ENCODE results near the gene COL18A1.

DNA sequence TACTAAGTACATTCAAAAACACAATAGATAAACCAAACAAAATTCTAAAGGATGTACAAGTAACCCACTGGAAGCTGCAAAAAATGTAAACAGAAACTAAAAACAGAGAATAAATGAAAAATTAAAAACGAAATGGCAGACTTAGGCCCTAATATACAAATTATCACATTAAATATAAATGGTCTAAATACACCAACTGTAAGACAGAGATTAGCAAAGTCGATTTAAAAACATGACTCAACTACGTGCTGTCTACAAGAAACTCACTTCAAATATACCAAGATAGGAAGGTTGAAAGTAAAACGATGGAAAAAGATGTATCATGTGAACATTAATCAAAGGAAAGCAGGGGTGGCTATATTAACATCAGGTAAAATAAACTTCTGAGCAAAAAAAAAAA, 114.2 kb downstream of the COL18A1 start:
- TF ChIP-seq, protein P1, sequence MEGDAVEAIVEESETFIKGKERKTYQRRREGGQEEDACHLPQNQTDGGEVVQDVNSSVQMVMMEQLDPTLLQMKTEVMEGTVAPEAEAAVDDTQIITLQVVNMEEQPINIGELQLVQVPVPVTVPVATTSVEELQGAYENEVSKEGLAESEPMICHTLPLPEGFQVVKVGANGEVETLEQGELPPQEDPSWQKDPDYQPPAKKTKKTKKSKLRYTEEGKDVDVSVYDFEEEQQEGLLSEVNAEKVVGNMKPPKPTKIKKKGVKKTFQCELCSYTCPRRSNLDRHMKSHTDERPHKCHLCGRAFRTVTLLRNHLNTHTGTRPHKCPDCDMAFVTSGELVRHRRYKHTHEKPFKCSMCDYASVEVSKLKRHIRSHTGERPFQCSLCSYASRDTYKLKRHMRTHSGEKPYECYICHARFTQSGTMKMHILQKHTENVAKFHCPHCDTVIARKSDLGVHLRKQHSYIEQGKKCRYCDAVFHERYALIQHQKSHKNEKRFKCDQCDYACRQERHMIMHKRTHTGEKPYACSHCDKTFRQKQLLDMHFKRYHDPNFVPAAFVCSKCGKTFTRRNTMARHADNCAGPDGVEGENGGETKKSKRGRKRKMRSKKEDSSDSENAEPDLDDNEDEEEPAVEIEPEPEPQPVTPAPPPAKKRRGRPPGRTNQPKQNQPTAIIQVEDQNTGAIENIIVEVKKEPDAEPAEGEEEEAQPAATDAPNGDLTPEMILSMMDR (IDR thresholded peaks at IDR 0.05 in 8 of 11, conservative IDR thresholded peaks at IDR 0.05 in 3 of 11) = no peak
- no peak for TF ChIP-seq POLR2AphosphoS5 (IDR thresholded peaks at IDR 0.05)

Data from spleen (tissue), 7 donors.